Prostate gland (tissue), 2 donors: ENCODE measurements around the gene PSMB8. TPM values are rescaled to one million over a fixed set of nuclear protein-coding genes. Genes with fewer than 3 reads are reported as not detected.

Source experiments
- DNase-seq: peaks from one replicate; pipeline ENCODE4 v3.0.0-alpha.2; 2019; ENCODE audit warnings: low spot score
- H3K27ac ChIP-seq, 2 donors: fragments of 200-600 bp; sonication (generic); 2 replicates each; pipeline ENCODE4 v1.5.1; 2017 to 2019
- H3K27me3 ChIP-seq: fragments of 200-600 bp; sonication (generic); replicated peaks from 2 replicates; pipeline ENCODE4 v1.5.1; 2019; ENCODE audit not compliant: insufficient read depth
- H3K36me3 ChIP-seq, 2 donors: fragments of 200-600 bp; sonication (generic); 1 replicate in 1 of 2; 2 replicates in 1 of 2; pipeline versions ENCODE4 v1.5.1 to v1.8.1; 2017 to 2019
- H3K4me1 ChIP-seq: fragments of 200-600 bp; sonication (generic); replicated peaks from 2 replicates; pipeline ENCODE4 v1.5.1; 2019
- H3K4me3 ChIP-seq, 2 donors: fragments of 200-600 bp; sonication (generic); 2 replicates each; pipeline ENCODE4 v1.5.1; 2017 to 2019
- H3K9me3 ChIP-seq: fragments of 200-600 bp; sonication (generic); 2 replicates; pipeline ENCODE4 v1.5.1; 2017
- POLR2A ChIP-seq: fragments of 450-650 bp; IDR thresholded peaks from one replicate; pipeline ENCODE4 v1.6.1; 2016; ENCODE audit warnings: antibody characterized with exemption, mild to moderate bottlenecking
- POLR2AphosphoS5 ChIP-seq: sonication (generic); formaldehyde crosslinking; IDR thresholded peaks from one replicate; pipeline ENCODE4 v1.6.1; 2017; ENCODE audit warnings: antibody characterized with exemption
- WGBS: methylation state at CpG from one replicate; pipeline ENCODE4 v1.1.5; 2018; 5-methylcytosine and 5-hydroxymethylcytosine counted together
- intact Hi-C: fragments of 100-400 bp; cut with DNase I; formaldehyde crosslinking; loops from one replicate; pipeline ENCODE4 v1.14.2; 2022
- total RNA-seq, 2 donors: library from RNA; depleted of rRNA; stranded (reverse); fragments of >200 nt; gene quantifications; one replicate each; pipeline ENCODE4 v1.1.0, GENCODE V29; 2016
- TF ChIP-seq, protein P1 (sequence below), 4 experiments: fragments of 200-600 bp in 2 of 4; fragments of 450-650 bp in 2 of 4; sonication (generic) in 2 of 4; IDR thresholded peaks; 1 replicate in 3 of 4; 2 replicates in 1 of 4; pipeline ENCODE4 v1.5.1; 2016 to 2019; ENCODE audit warnings: antibody characterized with exemption in 4 of 4, mild to moderate bottlenecking in 2 of 4, moderate library complexity in 2 of 4

PSMB8 gene
- total RNA-seq, 2 donors from 2014 or later, result 30.7 to 47.3 TPM

DNA sequence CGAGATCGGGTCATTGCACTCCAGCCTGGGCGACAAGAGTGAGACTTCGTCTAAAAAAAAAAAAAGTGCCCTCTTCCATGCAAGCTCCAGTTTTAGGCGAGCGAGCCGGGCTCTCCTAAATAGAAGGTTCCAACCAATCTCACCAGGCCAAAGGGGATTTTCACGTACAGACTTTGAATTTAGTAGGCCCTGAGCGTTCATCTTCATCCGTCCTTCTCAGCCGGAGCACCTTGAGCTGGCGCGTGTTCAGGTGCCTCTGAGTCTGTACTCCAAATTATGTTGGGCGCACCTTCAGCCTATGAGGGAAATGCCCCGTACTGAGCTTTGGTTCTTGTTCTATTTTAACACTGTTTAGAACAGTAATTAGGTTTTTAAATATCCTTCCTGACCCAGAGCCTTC, 4.5 kb downstream of the PSMB8 start:
- no peak overlapping the region for H3K4me3 ChIP-seq
- no peak for TF ChIP-seq POLR2A
- TF ChIP-seq, protein P1, sequence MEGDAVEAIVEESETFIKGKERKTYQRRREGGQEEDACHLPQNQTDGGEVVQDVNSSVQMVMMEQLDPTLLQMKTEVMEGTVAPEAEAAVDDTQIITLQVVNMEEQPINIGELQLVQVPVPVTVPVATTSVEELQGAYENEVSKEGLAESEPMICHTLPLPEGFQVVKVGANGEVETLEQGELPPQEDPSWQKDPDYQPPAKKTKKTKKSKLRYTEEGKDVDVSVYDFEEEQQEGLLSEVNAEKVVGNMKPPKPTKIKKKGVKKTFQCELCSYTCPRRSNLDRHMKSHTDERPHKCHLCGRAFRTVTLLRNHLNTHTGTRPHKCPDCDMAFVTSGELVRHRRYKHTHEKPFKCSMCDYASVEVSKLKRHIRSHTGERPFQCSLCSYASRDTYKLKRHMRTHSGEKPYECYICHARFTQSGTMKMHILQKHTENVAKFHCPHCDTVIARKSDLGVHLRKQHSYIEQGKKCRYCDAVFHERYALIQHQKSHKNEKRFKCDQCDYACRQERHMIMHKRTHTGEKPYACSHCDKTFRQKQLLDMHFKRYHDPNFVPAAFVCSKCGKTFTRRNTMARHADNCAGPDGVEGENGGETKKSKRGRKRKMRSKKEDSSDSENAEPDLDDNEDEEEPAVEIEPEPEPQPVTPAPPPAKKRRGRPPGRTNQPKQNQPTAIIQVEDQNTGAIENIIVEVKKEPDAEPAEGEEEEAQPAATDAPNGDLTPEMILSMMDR (IDR thresholded peaks at IDR 0.05), result no peak
- TF ChIP-seq POLR2AphosphoS5, result no peak
- 93% methylated on average over 15 of the region's 15 CpGs for WGBS
- H3K36me3 ChIP-seq, result no peaks in the 10 kb centered on the region
- no peak for DNase-seq
- intact Hi-C loops, result loop anchor here (5.0 kb wide), 1 partner anchor 33 kb away; no protein-coding TSS in a partner anchor
- H3K9me3 ChIP-seq, result no peaks in the 10 kb centered on the region
- peak overlapping the region; percentile 94 to 96 for H3K27ac ChIP-seq
- H3K27me3 ChIP-seq, result no peaks in the 10 kb centered on the region
- H3K4me1 ChIP-seq, result peaks cover 2% of the 10 kb centered on the region

DNA sequence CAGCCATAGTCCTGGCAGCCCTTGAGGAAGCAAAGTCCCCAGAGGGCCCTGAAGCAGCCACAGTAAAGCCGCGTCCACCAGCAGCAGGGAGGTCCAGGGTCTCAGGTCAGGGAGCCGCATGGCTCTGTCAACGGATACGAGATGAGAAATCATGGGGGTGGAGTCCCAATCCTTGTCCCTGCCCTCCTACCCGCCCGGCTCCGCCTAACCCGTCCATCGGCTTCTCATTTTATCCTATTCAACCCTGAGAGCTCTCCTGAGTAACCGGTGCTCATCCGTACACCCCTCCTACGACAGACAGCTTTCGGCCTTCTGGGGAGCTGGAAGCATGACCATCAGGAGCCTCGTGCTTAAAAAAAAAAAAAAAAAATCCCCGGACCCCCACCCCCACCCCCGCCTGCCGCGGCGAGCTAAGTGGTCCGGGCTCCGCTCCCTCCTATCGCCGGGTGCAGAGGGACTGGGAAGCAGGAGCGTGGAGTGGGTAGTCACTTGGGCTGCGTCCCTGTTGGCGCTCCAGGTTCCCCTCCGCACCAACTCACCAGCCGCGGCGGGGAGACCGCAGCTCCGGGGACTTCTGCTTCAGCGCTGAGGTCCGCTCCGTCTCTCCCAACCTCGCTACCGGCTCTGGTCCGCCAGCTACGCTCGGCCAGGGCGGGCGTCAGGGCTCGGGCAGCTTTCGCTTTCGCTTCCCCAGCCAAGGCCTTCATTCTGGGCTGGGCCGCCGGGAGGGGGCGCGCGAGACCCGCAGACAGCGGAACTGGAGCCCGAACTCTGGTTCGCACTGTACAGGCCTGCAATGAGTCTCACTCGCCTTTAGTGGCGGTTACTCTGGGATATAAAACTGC, 5.5 kb downstream of the PSMB8 start, which contains the start of gene TAP2:
TSS of gene TAP2 (minus strand) at position 626 of the 845 bp plus-strand sequence. CDS start at position 120, 506 bp downstream.
- Histone ChIP-seq H3K36me3 (no peaks in the 10 kb centered on the region), H3K4me1 (peaks cover 2% of the 10 kb centered on the region), H3K9me3 (no peaks in the 10 kb centered on the region), H3K4me3 (peak within 1 kb of the TSS; percentile 61 to 81), H3K27ac (peak within 1 kb of the TSS; percentile 94 to 96), H3K27me3 (no peaks in the 10 kb centered on the region)
- under 1% methylated on average over 57 of the region's 57 CpGs for WGBS
- intact Hi-C loops, result loop anchor here (1.0 to 5.0 kb wide), 2 partner anchors 15 to 34 kb away; partner anchors contain the start of gene TAP1
- TF ChIP-seq, protein P1 (IDR thresholded peaks at IDR 0.05), result peak; percentile 85 to 99 (median 98)
- TF ChIP-seq POLR2A (peak; percentile 75), POLR2AphosphoS5 (peak; percentile 93)
- peak; percentile 94 for DNase-seq

DNA sequence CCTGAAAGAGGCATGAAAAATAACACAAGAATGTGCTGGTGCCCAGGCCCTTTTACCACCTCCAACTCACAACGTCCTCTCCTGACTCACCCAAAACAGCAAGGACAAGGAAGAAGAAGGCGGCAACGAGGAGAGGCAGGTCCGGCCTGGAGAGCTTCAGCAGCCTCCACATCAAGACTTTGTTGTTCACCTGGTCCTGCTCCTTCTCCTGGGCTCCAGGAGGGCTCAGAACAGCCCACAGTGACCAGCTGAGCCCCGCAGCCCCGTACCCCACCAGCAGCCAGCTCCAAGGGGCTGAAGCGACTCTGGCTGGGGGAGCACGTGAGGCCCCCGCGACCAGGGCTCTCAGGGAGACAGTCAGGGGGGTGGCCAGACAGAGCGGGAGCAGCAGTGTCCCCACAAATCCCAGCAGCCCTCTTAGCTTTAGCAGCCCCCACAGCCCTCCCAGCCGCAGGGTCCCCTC, 6.2 kb downstream of the PSMB8 start:
- no peaks in the 10 kb centered on the region for H3K36me3 ChIP-seq
- no peak for DNase-seq
- no peaks in the 10 kb centered on the region for H3K4me1 ChIP-seq
- H3K27ac ChIP-seq, result peak overlapping the region; percentile 94 to 96
- intact Hi-C loops, result loop anchor here (1.0 to 5.0 kb wide), 2 partner anchors 16 to 35 kb away; partner anchors contain the start of gene TAP1
- H3K27me3 ChIP-seq, result no peaks in the 10 kb centered on the region
- WGBS, result 27% methylated on average over 11 of the region's 12 CpGs
- peak overlapping the region; percentile 61 to 81 for H3K4me3 ChIP-seq
- TF ChIP-seq, protein P1 (IDR thresholded peaks at IDR 0.05), result no peak
- TF ChIP-seq POLR2AphosphoS5 (no peak), POLR2A (no peak)
- H3K9me3 ChIP-seq, result no peaks in the 10 kb centered on the region

DNA sequence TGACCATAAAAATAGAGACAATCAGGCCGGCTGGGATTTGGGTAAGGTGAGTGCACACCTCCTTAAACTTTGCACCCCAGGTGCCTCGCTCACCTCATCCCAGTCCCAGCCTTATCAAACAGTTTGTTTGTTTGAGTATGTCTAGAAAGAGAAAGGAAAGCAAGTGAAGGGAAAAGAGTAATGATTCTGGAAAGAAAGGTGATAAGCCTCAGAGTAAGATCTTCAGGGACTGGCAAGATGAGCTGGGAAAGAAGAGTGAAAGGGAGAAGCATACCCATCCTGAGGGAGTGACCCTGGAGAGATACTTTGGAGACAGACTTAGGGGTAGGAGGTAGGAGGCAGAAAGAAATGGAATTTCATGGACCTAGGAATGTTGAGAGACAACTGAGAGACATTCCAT, 7.0 kb downstream of the PSMB8 start:
- no peak overlapping the region for H3K27ac ChIP-seq
- no peaks in the 10 kb centered on the region for H3K36me3 ChIP-seq
- intact Hi-C loops, result loop anchor here (5.0 kb wide), 1 partner anchor 35 kb away; no protein-coding TSS in a partner anchor

More for the DNA sequence above, 7.0 kb downstream of the PSMB8 start:
- Histone ChIP-seq H3K9me3 (no peaks in the 10 kb centered on the region), H3K4me1 (no peaks in the 10 kb centered on the region), H3K27me3 (no peaks in the 10 kb centered on the region), H3K4me3 (no peak overlapping the region)
- no peak for DNase-seq
- 94% methylated on average over 2 of the region's 2 CpGs for WGBS
- TF ChIP-seq, protein P1 (IDR thresholded peaks at IDR 0.05), result no peak
- no peak for TF ChIP-seq POLR2A
- no peak for TF ChIP-seq POLR2AphosphoS5
